CD4-positive, alpha-beta memory T cell (primary cell): ENCODE results near the gene DCUN1D2. TPM values are rescaled to one million over a fixed set of nuclear protein-coding genes. Genes with fewer than 3 reads are reported as not detected.
"Not testable (repeated sequence)": the region's sequence is repeated elsewhere in the genome, so short reads cannot be mapped to it uniquely, and the experiment has no call there.

ENCODE experiments used
- CTCF ChIA-PET: fragments of 350-600 bp; sonication (Branson Sonifier 250); formaldehyde crosslinking; loops from one replicate; lab custom pipeline; 2021; ENCODE audit warnings: inconsistent platforms; ENCODE audit not compliant: partially characterized antibody; lab: Charles Lee
- POLR2A ChIA-PET: fragments of 350-600 bp; sonication (Branson Sonifier 250); formaldehyde crosslinking; loops from one replicate; lab custom pipeline; 2021; ENCODE audit not compliant: partially characterized antibody; lab: Charles Lee
- DNase-seq, 5 donors: peaks; one replicate each; pipeline versions ENCODE4 v3.0.0 to v3.0.0-alpha.2; 2020 to 2022; ENCODE audit warnings: mixed read lengths in 1 of 5
- H3K27ac ChIP-seq: one replicate; pipeline ENCODE4 v1.7.0; 2013; ENCODE audit warnings: low read depth, low read length
- H3K27me3 ChIP-seq: 2 replicates; pipeline ENCODE4 v1.7.0; 2013; ENCODE audit warnings: mild to moderate bottlenecking, low read length, moderate library complexity; ENCODE audit not compliant: insufficient read depth
- H3K36me3 ChIP-seq: 2 replicates; pipeline ENCODE4 v1.7.0; 2013; ENCODE audit warnings: mild to moderate bottlenecking, low read length, moderate library complexity; ENCODE audit not compliant: insufficient read depth
- H3K4me1 ChIP-seq: 2 replicates; pipeline ENCODE4 v1.7.0; 2013; ENCODE audit warnings: mild to moderate bottlenecking, low read length, moderate library complexity; ENCODE audit not compliant: insufficient read depth
- H3K4me3 ChIP-seq, 2 donors: one replicate each; pipeline ENCODE4 v1.7.0; 2013; ENCODE audit warnings: low read length in 2 of 2, mild to moderate bottlenecking in 1 of 2
- H3K9me3 ChIP-seq, 2 donors: one replicate each; pipeline ENCODE4 v1.7.0; 2013; ENCODE audit warnings: low read length in 2 of 2, control low read depth in 1 of 2; ENCODE audit not compliant: control insufficient read depth in 1 of 2
- H3K27ac Mint-ChIP-seq, 7 donors: one replicate each; pipeline ENCODE4 v1.8.0; 2020 to 2021; ENCODE audit warnings: mixed read lengths in 7 of 7, mild to moderate bottlenecking in 6 of 7, inconsistent platforms in 3 of 7, moderate library complexity in 3 of 7
- H3K27me3 Mint-ChIP-seq, 2 donors: one replicate each; pipeline ENCODE4 v1.8.0; 2020 to 2021; ENCODE audit warnings: mixed read lengths in 2 of 2
- H3K36me3 Mint-ChIP-seq, 2 donors: one replicate each; pipeline ENCODE4 v1.8.0; 2020 to 2021; ENCODE audit warnings: mixed read lengths in 2 of 2, inconsistent platforms in 1 of 2, mild to moderate bottlenecking in 1 of 2
- H3K4me1 Mint-ChIP-seq, 4 donors: one replicate each; pipeline ENCODE4 v1.8.0; 2020 to 2021; ENCODE audit warnings: mixed read lengths in 4 of 4, mild to moderate bottlenecking in 1 of 4
- H3K4me3 Mint-ChIP-seq, 8 donors: one replicate each; pipeline ENCODE4 v1.8.0; 2020 to 2021; ENCODE audit warnings: mixed read lengths in 8 of 8, mild to moderate bottlenecking in 7 of 8, moderate library complexity in 6 of 8, inconsistent platforms in 3 of 8
- H3K9me3 Mint-ChIP-seq, 8 donors: one replicate each; pipeline ENCODE4 v1.8.0; 2020 to 2021; ENCODE audit warnings: mixed read lengths in 8 of 8, mild to moderate bottlenecking in 5 of 8, inconsistent platforms in 3 of 8, moderate library complexity in 1 of 8
- intact Hi-C: fragments of 100-400 bp; cut with micrococcal nuclease; formaldehyde crosslinking; loops from one replicate; pipeline ENCODE4 v1.15.1; 2023
- polyA plus RNA-seq, 2 donors: library from polyadenylated mRNA; unstranded; fragments of 300-500 nt; fragmentation: Illumina TruSeq; gene quantifications; one replicate each; pipeline ENCODE4 v1.2.3, GENCODE V29; 2021
- total RNA-seq, 2 experiments: library from RNA; stranded (reverse); gene quantifications; one replicate each; pipeline ENCODE4 v1.2.3, GENCODE V29; 2021

Gene DCUN1D2
- total and polyA plus RNA-seq, 4 experiments from 2014 or later, result 6.6 to 34.8 (median 20.8) TPM

GRCh38 chr13:113528813-113529180 is 38.3 kb upstream of the DCUN1D2 start:
- Mint-ChIP-seq H3K27ac (peak overlapping the region in 1 of 7 donors; percentile 21), H3K36me3 (peaks cover 51 to 57% of the 10 kb centered on the region in 2 donors), H3K9me3 (no peaks in the 10 kb centered on the region), H3K4me1 (peaks cover 0 to 6% (median 0%) of the 10 kb centered on the region in 4 donors), H3K27me3 (no peaks in the 10 kb centered on the region), H3K4me3 (no peak overlapping the region)
- H3K27me3 ChIP-seq, result no peaks in the 10 kb centered on the region
- CTCF ChIA-PET, result no interaction called here
- no peaks in the 10 kb centered on the region for H3K9me3 ChIP-seq
- no peak overlapping the region for H3K27ac ChIP-seq
- H3K4me1 ChIP-seq, result no peaks in the 10 kb centered on the region
- peaks cover 27% of the 10 kb centered on the region for H3K36me3 ChIP-seq
- POLR2A ChIA-PET, result no interaction called here
- no peak for DNase-seq
- intact Hi-C loops, result no loop called here
- no peak overlapping the region for H3K4me3 ChIP-seq

- no peaks in the 10 kb centered on the region for H3K27me3 ChIP-seq
- peaks cover 0 to 7% (median 0%) of the 10 kb centered on the region in 4 donors for H3K4me1 Mint-ChIP-seq
- peaks cover 28% of the 10 kb centered on the region for H3K36me3 ChIP-seq
- no peaks in the 10 kb centered on the region for H3K4me1 ChIP-seq
- CTCF ChIA-PET, result no interaction called here
- H3K4me3 ChIP-seq, result no peak overlapping the region
- no peaks in the 10 kb centered on the region for H3K27me3 Mint-ChIP-seq
- H3K9me3 Mint-ChIP-seq, result no peaks in the 10 kb centered on the region
- H3K36me3 Mint-ChIP-seq, result peaks cover 56 to 60% of the 10 kb centered on the region in 2 donors
- H3K27ac ChIP-seq, result no peak overlapping the region
- H3K4me3 Mint-ChIP-seq, result no peak overlapping the region
- intact Hi-C loops, result no loop called here
- peak overlapping the region in 1 of 7 donors; percentile 21 for H3K27ac Mint-ChIP-seq
- POLR2A ChIA-PET, result no interaction called here
- DNase-seq, result no peak
- H3K9me3 ChIP-seq, result no peaks in the 10 kb centered on the region
Observed at GRCh38 chr13:113528101-113528812, 37.7 kb upstream of the DCUN1D2 start.

- Histone ChIP-seq H3K4me1 (no peaks in the 10 kb centered on the region), H3K27me3 (no peaks in the 10 kb centered on the region), H3K9me3 (no peaks in the 10 kb centered on the region), H3K27ac (no peak overlapping the region), H3K4me3 (no peak overlapping the region), H3K36me3 (peaks cover 28% of the 10 kb centered on the region)
- no peak overlapping the region for H3K4me3 Mint-ChIP-seq
- H3K9me3 Mint-ChIP-seq, result no peaks in the 10 kb centered on the region
- H3K27ac Mint-ChIP-seq, result peak overlapping the region in 2 of 7 donors; percentile 18 to 62
- intact Hi-C loops, result no loop called here
- H3K4me1 Mint-ChIP-seq, result peaks cover 0 to 7% (median 0%) of the 10 kb centered on the region in 4 donors
- peaks cover 60% of the 10 kb centered on the region in 2 donors for H3K36me3 Mint-ChIP-seq
- ChIA-PET CTCF (no interaction called here), POLR2A (no interaction called here)
- no peaks in the 10 kb centered on the region for H3K27me3 Mint-ChIP-seq
- DNase-seq, result no peak
Observed at GRCh38 chr13:113527272-113527958, 36.9 kb upstream of the DCUN1D2 start.

DNA sequence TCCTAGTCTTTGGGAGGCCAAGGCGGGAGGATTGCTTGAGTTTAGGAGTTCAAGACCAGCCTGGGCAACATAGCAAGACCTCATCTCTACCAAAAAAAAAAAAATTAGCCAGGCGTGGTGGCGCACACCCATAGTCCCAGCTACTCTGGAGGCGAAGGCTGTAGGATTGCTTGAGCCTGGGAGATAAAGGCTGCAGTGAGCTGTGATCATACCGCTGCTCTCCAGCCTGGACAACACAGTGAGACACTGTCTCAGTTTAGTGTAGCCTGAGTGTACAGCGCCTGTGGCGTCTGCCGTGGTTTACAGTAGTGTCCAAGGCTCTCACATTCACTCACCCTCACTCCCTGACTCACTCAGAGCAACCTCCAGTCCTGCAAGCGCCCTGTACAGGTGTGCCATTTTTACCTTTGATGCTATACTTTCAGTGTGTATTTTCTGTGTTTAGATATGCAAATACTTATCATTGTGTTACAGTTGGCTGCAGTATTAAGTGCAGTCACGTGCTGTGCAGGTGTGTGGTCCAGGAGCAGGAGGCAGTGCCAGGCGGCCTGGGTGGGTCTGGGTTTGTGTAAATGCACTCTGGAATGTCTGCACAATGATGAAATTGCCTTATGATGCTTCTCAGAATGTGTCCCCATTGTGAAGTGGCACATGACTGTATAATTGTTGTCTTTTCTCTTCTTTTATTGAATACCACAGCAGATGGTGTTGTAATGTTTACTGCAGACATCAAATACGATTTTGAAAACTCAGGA is 36.1 kb upstream of the DCUN1D2 start:
- H3K4me3 Mint-ChIP-seq, result no peak overlapping the region
- peaks cover 23% of the 10 kb centered on the region for H3K36me3 ChIP-seq
- H3K36me3 Mint-ChIP-seq, result peaks cover 55 to 62% of the 10 kb centered on the region in 2 donors
- H3K27me3 Mint-ChIP-seq, result no peaks in the 10 kb centered on the region
- no peak overlapping the region for H3K27ac ChIP-seq
- no peak overlapping the region for H3K4me3 ChIP-seq
- ChIA-PET CTCF (no interaction called here), POLR2A (no interaction called here)
- no peaks in the 10 kb centered on the region for H3K4me1 ChIP-seq
- intact Hi-C loops, result no loop called here
- H3K9me3 Mint-ChIP-seq, result no peaks in the 10 kb centered on the region
- no peaks in the 10 kb centered on the region for H3K27me3 ChIP-seq
- peaks cover 0 to 7% (median 0%) of the 10 kb centered on the region in 4 donors for H3K4me1 Mint-ChIP-seq
- no peak for DNase-seq
- no peaks in the 10 kb centered on the region for H3K9me3 ChIP-seq
- peak overlapping the region in 1 of 7 donors; percentile 18 for H3K27ac Mint-ChIP-seq

- POLR2A ChIA-PET, result not testable (repeated sequence)
Observed at GRCh38 chr13:113522438-113522837, 31.9 kb upstream of the DCUN1D2 start.

GRCh38 chr13:113520571-113520970 is 30.1 kb upstream of the DCUN1D2 start:
- no peaks in the 10 kb centered on the region for H3K9me3 Mint-ChIP-seq
- no peaks in the 10 kb centered on the region for H3K9me3 ChIP-seq
- POLR2A ChIA-PET, result no interaction called here
- no peak for DNase-seq
- H3K36me3 ChIP-seq, result peaks cover 11% of the 10 kb centered on the region
- H3K27ac Mint-ChIP-seq, result peak overlapping the region in 1 of 7 donors; percentile 25
- no peak overlapping the region for H3K4me3 ChIP-seq
- peaks cover 31 to 42% of the 10 kb centered on the region in 2 donors for H3K36me3 Mint-ChIP-seq
- H3K27me3 ChIP-seq, result no peaks in the 10 kb centered on the region
- intact Hi-C loops, result no loop called here
- H3K4me1 ChIP-seq, result no peaks in the 10 kb centered on the region
- peaks cover 0 to 10% (median 0%) of the 10 kb centered on the region in 4 donors for H3K4me1 Mint-ChIP-seq
- H3K27ac ChIP-seq, result no peak overlapping the region
- no peak overlapping the region for H3K4me3 Mint-ChIP-seq
- CTCF ChIA-PET, result no interaction called here
- H3K27me3 Mint-ChIP-seq, result no peaks in the 10 kb centered on the region

More at GRCh38 chr13:113522438-113522837, 31.9 kb upstream of the DCUN1D2 start:
- peaks cover 34 to 49% of the 10 kb centered on the region in 2 donors for H3K36me3 Mint-ChIP-seq
- H3K9me3 Mint-ChIP-seq, intact Hi-C loops, H3K4me1 ChIP-seq, CTCF ChIA-PET, DNase-seq, H3K27me3 Mint-ChIP-seq, H3K9me3 ChIP-seq, H3K27ac ChIP-seq, H3K4me1 Mint-ChIP-seq, H3K27me3 ChIP-seq, H3K27ac Mint-ChIP-seq, H3K4me3 ChIP-seq, H3K4me3 Mint-ChIP-seq: not testable (repeated sequence)
- H3K36me3 ChIP-seq, result peaks cover 17% of the 10 kb centered on the region

DNA sequence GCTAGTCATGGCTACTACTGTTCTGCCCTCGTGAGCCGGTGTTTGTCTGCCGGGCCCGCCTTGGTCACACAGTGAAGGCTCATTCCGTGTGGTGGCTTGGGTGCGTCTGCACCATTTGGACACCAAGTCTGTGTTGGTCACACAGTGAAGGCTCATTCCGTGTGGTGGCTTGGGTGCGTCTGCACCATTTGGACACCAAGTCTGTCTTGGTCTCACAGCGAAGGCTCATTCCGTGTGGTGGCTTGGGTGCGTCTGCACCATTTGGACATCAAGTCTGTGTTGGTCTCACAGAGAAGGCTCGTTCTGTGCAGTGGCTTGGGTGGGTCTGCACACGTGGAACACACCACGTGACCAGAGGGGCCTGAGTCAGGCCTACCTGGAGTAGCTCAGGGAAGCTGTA is 29.0 kb upstream of the DCUN1D2 start:
- POLR2A ChIA-PET, result no interaction called here
- intact Hi-C loops, result no loop called here
- CTCF ChIA-PET, result no interaction called here

More for the DNA sequence above, 29.0 kb upstream of the DCUN1D2 start:
- no peak overlapping the region for H3K27ac ChIP-seq
- Mint-ChIP-seq H3K27me3 (no peaks in the 10 kb centered on the region), H3K9me3 (no peaks in the 10 kb centered on the region), H3K4me3 (no peak overlapping the region), H3K36me3 (peaks cover 23 to 38% of the 10 kb centered on the region in 2 donors), H3K27ac (no peak overlapping the region), H3K4me1 (peaks cover 0 to 9% (median 0%) of the 10 kb centered on the region in 4 donors)
- DNase-seq, result no peak
- no peaks in the 10 kb centered on the region for H3K27me3 ChIP-seq
- H3K9me3 ChIP-seq, result no peaks in the 10 kb centered on the region
- H3K36me3 ChIP-seq, result peaks cover 11% of the 10 kb centered on the region
- H3K4me3 ChIP-seq, result no peak overlapping the region
- H3K4me1 ChIP-seq, result no peaks in the 10 kb centered on the region
